H1 (cell line): ENCODE measurements around the gene SLFN13. TPM values are rescaled to one million over a fixed set of nuclear protein-coding genes. Genes with fewer than 3 reads are reported as not detected.

Experiments used
- CTCF ChIA-PET: fragments of 300-600 bp; sonication (Branson Sonifier 250); formaldehyde crosslinking; loops from one replicate; lab custom pipeline; 2021; ENCODE audit not compliant: partially characterized antibody; lab: Charles Lee
- POLR2A ChIA-PET: fragments of 300-600 bp; sonication (Branson Sonifier 250); formaldehyde crosslinking; loops from one replicate; lab custom pipeline; 2021; ENCODE audit warnings: inconsistent platforms; ENCODE audit not compliant: partially characterized antibody; lab: Charles Lee
- DNase-seq, 2 experiments: peaks; one replicate each; pipeline versions ENCODE4 v3.0.0 to v3.0.0-alpha.2; 2010 to 2022; ENCODE audit warnings: low spot score in 2 of 2, low read depth in 1 of 2, mixed read lengths in 1 of 2
- FAIRE-seq: peaks from 2 replicates; lab custom pipeline; 2011; peaks lifted over from hg19 to GRCh38; lab: Jason Lieb, UNC
- H2AFZ ChIP-seq: 2 replicates; pipeline ENCODE4 v1.8.1; 2012; ENCODE audit warnings: low read length, inconsistent platforms
- H2AK5ac ChIP-seq: 2 replicates; pipeline ENCODE4 v1.6.1; 2013; ENCODE audit warnings: low read depth, low read length
- H2BK120ac ChIP-seq: replicated peaks from 2 replicates; pipeline ENCODE3; 2013; ENCODE audit warnings: low read depth, low read length, inconsistent platforms
- H2BK12ac ChIP-seq: 2 replicates; pipeline ENCODE4 v1.6.1; 2013; ENCODE audit warnings: low read depth, low read length
- H2BK15ac ChIP-seq: 2 replicates; pipeline ENCODE4 v1.6.1; 2013; ENCODE audit warnings: low read length
- H2BK20ac ChIP-seq: 2 replicates; pipeline ENCODE4 v1.6.1; 2013; ENCODE audit warnings: low read length
- H2BK5ac ChIP-seq: 2 replicates; pipeline ENCODE4 v1.6.1; 2013; ENCODE audit warnings: low read depth, low read length
- H3K14ac ChIP-seq: 2 replicates; pipeline ENCODE4 v1.6.1; 2013; ENCODE audit warnings: inconsistent platforms; ENCODE audit not compliant: insufficient read length
- H3K18ac ChIP-seq: 2 replicates; pipeline ENCODE4 v1.6.1; 2013; ENCODE audit warnings: low read length; ENCODE audit errors: extremely low read depth
- H3K23ac ChIP-seq: 2 replicates; pipeline ENCODE4 v1.6.1; 2013; ENCODE audit warnings: inconsistent platforms; ENCODE audit not compliant: insufficient read length
- H3K23me2 ChIP-seq: 2 replicates; pipeline ENCODE4 v1.6.1; 2013; ENCODE audit warnings: low read depth, low read length
- H3K27ac ChIP-seq: 2 replicates; pipeline ENCODE4 v1.6.1; 2011; ENCODE audit warnings: low read depth, low read length, inconsistent platforms
- H3K27me3 ChIP-seq, 4 experiments: replicated peaks in 1 of 4; 1 replicate in 1 of 4; 2 replicates in 3 of 4; pipeline versions ENCODE4 v1.6.1 to v1.8.1; 2011 to 2013; ENCODE audit warnings: low read length in 3 of 4, mild to moderate bottlenecking in 3 of 4, inconsistent platforms in 2 of 4, mixed read lengths in 2 of 4, moderate library complexity in 1 of 4; ENCODE audit not compliant: control insufficient read depth in 3 of 4, insufficient read depth in 3 of 4; ENCODE audit errors: extremely low read depth in 1 of 4
- H3K36me3 ChIP-seq, 4 experiments: 2 replicates each; pipeline versions ENCODE4 v1.6.1 to v1.8.1; 2011 to 2013; ENCODE audit warnings: mild to moderate bottlenecking in 4 of 4, low read length in 3 of 4, moderate library complexity in 2 of 4, control low read depth in 1 of 4, inconsistent platforms in 1 of 4; ENCODE audit not compliant: insufficient read depth in 4 of 4, control insufficient read depth in 2 of 4
- H3K4ac ChIP-seq: replicated peaks from 2 replicates; pipeline ENCODE3; 2013; ENCODE audit warnings: low read length, low read depth, mixed read lengths, inconsistent platforms; ENCODE audit not compliant: insufficient read length
- H3K4me1 ChIP-seq, 4 experiments: replicated peaks in 1 of 4; 1 replicate in 1 of 4; 2 replicates in 3 of 4; pipeline versions ENCODE4 v1.6.1 to v1.8.1; 2011 to 2013; ENCODE audit warnings: low read length in 3 of 4, inconsistent platforms in 2 of 4, mixed read lengths in 1 of 4; ENCODE audit not compliant: insufficient read depth in 4 of 4, control insufficient read depth in 3 of 4
- H3K4me2 ChIP-seq, 2 experiments: 2 replicates each; pipeline versions ENCODE4 v1.6.1 to v1.8.1; 2011 to 2013; ENCODE audit warnings: low read depth in 2 of 2, low read length in 2 of 2, control low read depth in 1 of 2, inconsistent platforms in 1 of 2, mild to moderate bottlenecking in 1 of 2; ENCODE audit not compliant: insufficient read depth in 1 of 2
- H3K4me3 ChIP-seq, 4 experiments: fragments of 200-600, 300-600 bp in 1 of 4; sonication (generic), shearing (Covaris generic), sonication (Bioruptor Twin) in 1 of 4; 2 replicates each; pipeline versions ENCODE4 v1.5.1 to v1.8.1; 2011 to 2016; ENCODE audit warnings: low read length in 4 of 4, low read depth in 3 of 4, control low read depth in 2 of 4, inconsistent platforms in 2 of 4, mild to moderate bottlenecking in 2 of 4, mixed read lengths in 1 of 4, moderate library complexity in 1 of 4; ENCODE audit not compliant: insufficient read depth in 2 of 4; ENCODE audit errors: extremely low read depth in 1 of 4
- H3K56ac ChIP-seq: replicated peaks from 2 replicates; pipeline ENCODE3; 2013; ENCODE audit warnings: low read depth, mild to moderate bottlenecking, mixed read lengths, low read length, inconsistent platforms; ENCODE audit not compliant: insufficient read length
- H3K79me1 ChIP-seq: 2 replicates; pipeline ENCODE4 v1.6.1; 2013; ENCODE audit warnings: low read depth, low read length, control low read depth
- H3K79me2 ChIP-seq, 2 experiments: 2 replicates each; pipeline versions ENCODE4 v1.6.1 to v1.8.1; 2012 to 2013; ENCODE audit warnings: low read length in 2 of 2, mild to moderate bottlenecking in 2 of 2, inconsistent platforms in 1 of 2; ENCODE audit not compliant: insufficient read depth in 2 of 2, control insufficient read depth in 1 of 2
- H3K9ac ChIP-seq, 4 experiments: replicated peaks in 1 of 4; 1 replicate in 1 of 4; 2 replicates in 3 of 4; pipeline versions ENCODE4 v1.6.1 to v1.8.1; 2011 to 2013; ENCODE audit warnings: low read depth in 3 of 4, low read length in 3 of 4, control low read depth in 2 of 4, mild to moderate bottlenecking in 2 of 4, moderate library complexity in 2 of 4, inconsistent platforms in 1 of 4; ENCODE audit errors: extremely low read depth in 1 of 4
- H3K9me3 ChIP-seq, 2 experiments: 2 replicates each; pipeline versions ENCODE4 v1.6.1 to v1.8.1; 2012 to 2013; ENCODE audit warnings: mild to moderate bottlenecking in 2 of 2, moderate library complexity in 2 of 2, control low read depth in 1 of 2, inconsistent platforms in 1 of 2, low read depth in 1 of 2, low read length in 1 of 2, mixed read lengths in 1 of 2; ENCODE audit not compliant: insufficient read depth in 2 of 2
- H4K20me1 ChIP-seq, 2 experiments: replicated peaks in 1 of 2; 2 replicates each; pipeline versions ENCODE3 to v1.8.1; 2011 to 2013; ENCODE audit warnings: inconsistent platforms in 2 of 2, low read length in 2 of 2, mild to moderate bottlenecking in 1 of 2; ENCODE audit not compliant: insufficient read depth in 2 of 2, control insufficient read depth in 1 of 2
- H4K5ac ChIP-seq: 2 replicates; pipeline ENCODE4 v1.6.1; 2013; ENCODE audit warnings: low read length, low read depth, mixed read lengths, inconsistent platforms; ENCODE audit not compliant: insufficient read length
- H4K8ac ChIP-seq: 2 replicates; pipeline ENCODE4 v1.8.0; 2013; ENCODE audit warnings: mild to moderate bottlenecking, moderate library complexity, low read length, inconsistent platforms; ENCODE audit not compliant: insufficient read depth; ENCODE audit errors: extremely low read depth
- H4K91ac ChIP-seq: replicated peaks from 2 replicates; pipeline ENCODE3; 2013; ENCODE audit warnings: low read length, mixed read lengths, inconsistent platforms; ENCODE audit not compliant: insufficient read length
- BCL11A ChIP-seq, 2 experiments: IDR thresholded peaks; one replicate each; pipeline ENCODE4 v1.6.1; 2011; ENCODE audit warnings: low read depth in 2 of 2, low read length in 2 of 2, mild to moderate bottlenecking in 2 of 2
- CEBPB ChIP-seq: IDR thresholded peaks from 2 replicates; pipeline ENCODE4 v1.6.1; 2012; ENCODE audit warnings: low read depth, low read length
- CHD1 ChIP-seq: IDR thresholded peaks from 2 replicates; pipeline ENCODE4 v1.6.1; 2012; ENCODE audit warnings: low read depth, low read length, improper control_type of control experiment
- CHD2 ChIP-seq: IDR thresholded peaks from 2 replicates; pipeline ENCODE4 v1.6.1; 2012; ENCODE audit warnings: low read length, improper control_type of control experiment
- HDAC2 ChIP-seq, 2 experiments: fragments of 300-600 bp in 1 of 2; sonication (generic) in 1 of 2; IDR thresholded peaks; 2 replicates each; pipeline ENCODE4 v1.6.1; 2011 to 2012; ENCODE audit warnings: low read depth in 2 of 2, low read length in 2 of 2, mild to moderate bottlenecking in 2 of 2, moderate library complexity in 2 of 2, borderline replicate concordance in 1 of 2, inconsistent platforms in 1 of 2
- JUN ChIP-seq: IDR thresholded peaks from 2 replicates; pipeline ENCODE4 v1.6.1; 2011; ENCODE audit warnings: low read depth, mild to moderate bottlenecking, improper control_type of control experiment, low read length
- KDM5A ChIP-seq: fragments of 200-600 bp; IDR thresholded peaks from 2 replicates; pipeline ENCODE4 v1.7.1; 2012; ENCODE audit warnings: mild to moderate bottlenecking, low read length, inconsistent platforms, mixed read lengths
- NRF1 ChIP-seq: IDR thresholded peaks from 2 replicates; pipeline ENCODE4 v1.6.1; 2011; ENCODE audit warnings: mild to moderate bottlenecking, low read depth, low read length, improper control_type of control experiment
- RAD21 ChIP-seq, 2 experiments: IDR thresholded peaks in 1 of 2; conservative IDR thresholded peaks in 1 of 2; 2 replicates each; pipeline ENCODE4 v1.6.1; 2011; ENCODE audit warnings: low read depth in 2 of 2, low read length in 2 of 2, improper control_type of control experiment in 1 of 2, inconsistent platforms in 1 of 2, mild to moderate bottlenecking in 1 of 2, moderate library complexity in 1 of 2
- RNF2 ChIP-seq: fragments of 200-900, 300-1000 bp; sonication (generic); IDR thresholded peaks from 2 replicates; pipeline ENCODE4 v1.7.1; 2016; ENCODE audit warnings: borderline replicate concordance, low read depth, mild to moderate bottlenecking, antibody characterized with exemption, low read length; ENCODE audit not compliant: poor library complexity, severe bottlenecking; ENCODE audit errors: missing control alignments
- SUZ12 ChIP-seq: fragments of 200-600 bp; sonication (generic); IDR thresholded peaks from 2 replicates; pipeline ENCODE4 v1.6.1; 2012; ENCODE audit warnings: mild to moderate bottlenecking, inconsistent platforms, low read length, moderate library complexity, mixed read lengths
- TCF12 ChIP-seq: IDR thresholded peaks from 2 replicates; pipeline ENCODE4 v1.6.1; 2011; ENCODE audit warnings: low read depth, mild to moderate bottlenecking, low read length
- TEAD4 ChIP-seq: IDR thresholded peaks from 2 replicates; pipeline ENCODE4 v1.6.1; 2012; ENCODE audit warnings: low read depth, low read length, inconsistent platforms, mixed read lengths
- polyA plus RNA-seq, 7 experiments: library from polyadenylated mRNA; depleted of rRNA in 3 of 7; stranded (reverse) in 5 of 7; unstranded in 2 of 7; fragments of >200 nt in 5 of 7; fragments of 200-250 nt in 2 of 7; gene quantifications; 1 replicate in 5 of 7; 2 replicates in 1 of 7; 4 replicates in 1 of 7; pipeline versions ENCODE4 v1.2.1 to v1.2.3, GENCODE V29; 2011 to 2013; ENCODE audit warnings: missing spikeins in 2 of 7, mixed read lengths in 2 of 7
- total RNA-seq: library from RNA; stranded (reverse); fragmentation: NEBNext Ultra II Directional; extraction: Animal tissue kit (Norgen Biotek cat#: 25700); gene quantifications from 2 replicates; pipeline ENCODE4 v1.2.1, GENCODE V29; 2021
- TF ChIP-seq, protein P1 (sequence below): IDR thresholded peaks from 2 replicates; pipeline ENCODE4 v1.6.1; 2011; ENCODE audit warnings: low read depth, mild to moderate bottlenecking, low read length; ENCODE audit not compliant: insufficient read depth
- TF ChIP-seq, protein P2 (sequence below): IDR thresholded peaks from 2 replicates; pipeline ENCODE4 v1.6.1; 2012; ENCODE audit warnings: inconsistent platforms

SLFN13 gene
- total and polyA plus RNA-seq, 2 of the 8 experiments (the other 6 are each of a cell fraction or from before 2014, with no cell fraction given) = 15.7 to 27.5 TPM

DNA sequence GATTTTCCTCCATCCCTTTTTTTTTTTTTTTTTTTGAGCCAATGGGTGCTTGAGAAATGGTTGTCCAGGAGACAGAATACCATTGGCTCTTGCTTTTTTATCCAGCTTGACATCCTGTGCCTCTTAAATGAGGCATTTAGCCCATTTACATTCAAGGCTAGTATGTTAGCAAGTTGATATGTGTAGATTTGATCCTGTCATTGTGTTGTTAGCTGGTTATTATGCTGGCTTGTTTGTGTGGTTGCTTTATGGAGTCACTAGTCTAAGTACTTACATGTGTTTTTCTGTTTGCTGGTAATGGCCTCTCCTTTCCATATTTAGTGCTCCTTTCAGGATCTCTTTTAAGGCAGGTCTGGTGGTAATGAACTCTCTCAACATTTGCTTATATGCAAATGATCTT is 61.1 kb downstream of the SLFN13 start:
- H3K27me3 ChIP-seq = no peaks in the 10 kb centered on the region
- DNase-seq = no peak
- no peaks in the 10 kb centered on the region for H3K79me2 ChIP-seq
- H4K20me1 ChIP-seq = no peaks in the 10 kb centered on the region
- H3K23ac ChIP-seq = no peak overlapping the region
- no peak overlapping the region for H3K4me2 ChIP-seq
- ChIA-PET CTCF (no interaction called here), POLR2A (no interaction called here)
- FAIRE-seq = no peak
- no peaks in the 10 kb centered on the region for H3K9me3 ChIP-seq
- no peak overlapping the region for H3K9ac ChIP-seq
- H3K79me1 ChIP-seq = no peaks in the 10 kb centered on the region
- H2AK5ac ChIP-seq = no peak overlapping the region
- H2BK20ac ChIP-seq = no peak overlapping the region
- H4K5ac ChIP-seq = no peak overlapping the region
- H3K27ac ChIP-seq = no peak overlapping the region
- H3K23me2 ChIP-seq = no peaks in the 10 kb centered on the region
- H4K91ac ChIP-seq = no peak overlapping the region
- no peak overlapping the region for H2BK120ac ChIP-seq
- no peak overlapping the region for H3K18ac ChIP-seq
- H3K4ac ChIP-seq = no peak overlapping the region
- H3K14ac ChIP-seq = no peak overlapping the region
- no peak overlapping the region for H3K56ac ChIP-seq
- no peak overlapping the region for H4K8ac ChIP-seq
- H3K36me3 ChIP-seq = no peaks in the 10 kb centered on the region
- H2AFZ ChIP-seq = no peak overlapping the region
- H3K4me3 ChIP-seq = no peak overlapping the region
- no peak overlapping the region for H2BK15ac ChIP-seq
- no peak overlapping the region for H2BK5ac ChIP-seq
- H2BK12ac ChIP-seq = no peak overlapping the region
- H3K4me1 ChIP-seq = no peaks in the 10 kb centered on the region
- TF ChIP-seq JUN (no peak), TCF12 (no peak), CHD1 (no peak), RAD21 (IDR thresholded peaks at IDR 0.05 in 1 of 2, conservative IDR thresholded peaks at IDR 0.05 in 1 of 2; ENCODE audit: low read depth in 2 of 2, low read length in 2 of 2) (no peak), NRF1 (no peak), CEBPB (no peak), HDAC2 (IDR thresholded peaks at IDR 0.05; ENCODE audit: borderline replicate concordance in 1 of 2, low read depth in 2 of 2, low read length in 2 of 2) (no peak), RNF2 (no peak), BCL11A (IDR thresholded peaks at IDR 0.05; ENCODE audit: low read depth in 2 of 2, low read length in 2 of 2) (no peak), TEAD4 (no peak), CHD2 (no peak), SUZ12 (no peak), KDM5A (no peak)
- TF ChIP-seq, protein P1, sequence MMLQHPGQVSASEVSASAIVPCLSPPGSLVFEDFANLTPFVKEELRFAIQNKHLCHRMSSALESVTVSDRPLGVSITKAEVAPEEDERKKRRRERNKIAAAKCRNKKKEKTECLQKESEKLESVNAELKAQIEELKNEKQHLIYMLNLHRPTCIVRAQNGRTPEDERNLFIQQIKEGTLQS = no peak
- TF ChIP-seq, protein P2, sequence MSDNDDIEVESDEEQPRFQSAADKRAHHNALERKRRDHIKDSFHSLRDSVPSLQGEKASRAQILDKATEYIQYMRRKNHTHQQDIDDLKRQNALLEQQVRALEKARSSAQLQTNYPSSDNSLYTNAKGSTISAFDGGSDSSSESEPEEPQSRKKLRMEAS = no peak
